A673 (cell line): Measurements from ENCODE around the gene DGAT2. TPM values are rescaled to one million over a fixed set of nuclear protein-coding genes. Genes with fewer than 3 reads are reported as not detected.

Experiments
- BruUV-seq: library from RNA; stranded (reverse); fragments of 400-500 nt; replicated peaks from 2 replicates; lab custom pipeline; 2021; lab: Mats Ljungman, UMichigan
- CTCF ChIA-PET: fragments of 300-600 bp; sonication (Branson Sonifier 250); formaldehyde crosslinking; loops from one replicate; lab custom pipeline; 2022; ENCODE audit warnings: antibody characterized with exemption; lab: Charles Lee
- POLR2A ChIA-PET: fragments of 300-600 bp; sonication (Branson Sonifier 250); formaldehyde crosslinking; loops from one replicate; lab custom pipeline; 2022; ENCODE audit warnings: antibody characterized with exemption; ENCODE audit not compliant: low non-redundant PET; lab: Charles Lee
- DNase-seq: peaks from one replicate; pipeline ENCODE4 v3.0.0-alpha.2; 2015; ENCODE audit warnings: low spot score
- H3K27ac ChIP-seq: fragments of 200-600 bp; sonication (generic); 2 replicates; pipeline ENCODE4 v1.5.1; 2016; ENCODE audit warnings: mixed run types, low read depth, mild to moderate bottlenecking, mixed read lengths, antibody characterized with exemption, low read length; ENCODE audit not compliant: poor library complexity, severe bottlenecking
- H3K27me3 ChIP-seq: fragments of 200-600 bp; sonication (generic); replicated peaks from 2 replicates; pipeline ENCODE4 v1.6.1; 2017; ENCODE audit warnings: mixed run types, low read depth, mild to moderate bottlenecking, mixed read lengths, antibody characterized with exemption, low read length; ENCODE audit not compliant: insufficient read depth, poor library complexity
- H3K36me3 ChIP-seq: fragments of 200-600 bp; sonication (generic); 2 replicates; pipeline ENCODE4 v1.6.1; 2016; ENCODE audit warnings: mixed run types, mild to moderate bottlenecking, mixed read lengths, antibody characterized with exemption, low read length; ENCODE audit not compliant: insufficient read depth, poor library complexity, severe bottlenecking
- H3K4me1 ChIP-seq: fragments of 200-600 bp; sonication (generic); 2 replicates; pipeline ENCODE4 v1.6.1; 2017; ENCODE audit warnings: mixed run types, mild to moderate bottlenecking, mixed read lengths, antibody characterized with exemption, low read length; ENCODE audit not compliant: insufficient read depth, poor library complexity, severe bottlenecking
- H3K4me3 ChIP-seq: fragments of 200-600 bp; sonication (generic); 2 replicates; pipeline ENCODE4 v1.5.1; 2016; ENCODE audit warnings: low read depth, mixed run types, mild to moderate bottlenecking, mixed read lengths, low read length; ENCODE audit not compliant: poor library complexity, severe bottlenecking
- H3K9me3 ChIP-seq: fragments of 200-600 bp; sonication (generic); 2 replicates; pipeline ENCODE4 v1.6.1; 2016; ENCODE audit warnings: mixed run types, low read depth, mild to moderate bottlenecking, mixed read lengths, antibody characterized with exemption, low read length; ENCODE audit not compliant: poor library complexity, severe bottlenecking
- EZH2 ChIP-seq: fragments of 200-600 bp; sonication (generic); IDR thresholded peaks from 2 replicates; pipeline ENCODE4 v1.6.1; 2017; ENCODE audit warnings: borderline replicate concordance, low read depth, mild to moderate bottlenecking, mixed read lengths, antibody characterized with exemption, low read length; ENCODE audit not compliant: poor library complexity, severe bottlenecking
- intact Hi-C: fragments of 100-400 bp; cut with micrococcal nuclease; formaldehyde crosslinking; loops from one replicate; pipeline ENCODE4 v1.10.0; 2022; ENCODE audit not compliant: unreplicated experiment
- total RNA-seq: library from RNA; stranded (reverse); gene quantifications from 2 replicates; pipeline ENCODE4 v1.2.3, GENCODE V29; 2021
- TF ChIP-seq, protein P1 (sequence below): fragments of 300-800, 200-600 bp; sonication (generic); conservative IDR thresholded peaks from 2 replicates; pipeline ENCODE4 v1.5.1; 2017; ENCODE audit warnings: low read depth, mild to moderate bottlenecking, antibody characterized with exemption, low read length, moderate library complexity, mixed read lengths

The DGAT2 gene
- total RNA-seq, 1 experiment from 2014 or later = 3.7 TPM

DNA sequence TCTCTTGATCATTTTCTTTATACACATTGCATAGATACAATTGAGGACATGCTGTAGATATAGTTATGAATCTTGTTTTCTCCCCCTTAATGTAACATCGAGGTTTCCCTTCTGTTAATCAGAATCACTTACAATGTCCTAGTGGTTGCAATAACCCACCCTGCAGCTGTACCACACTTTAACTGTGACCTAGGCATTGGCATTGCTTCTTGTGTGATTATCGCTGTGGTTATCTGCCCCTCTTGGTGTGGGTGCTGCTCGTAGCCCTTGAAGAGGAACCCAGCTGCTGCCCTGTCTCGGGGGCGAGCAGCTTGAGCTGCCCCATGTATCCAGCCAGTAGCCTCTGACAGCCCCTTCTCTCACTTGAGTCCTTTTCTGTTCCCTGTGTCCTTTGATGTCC, 1.5 kb downstream of the DGAT2 start:
- TF ChIP-seq, protein P1, sequence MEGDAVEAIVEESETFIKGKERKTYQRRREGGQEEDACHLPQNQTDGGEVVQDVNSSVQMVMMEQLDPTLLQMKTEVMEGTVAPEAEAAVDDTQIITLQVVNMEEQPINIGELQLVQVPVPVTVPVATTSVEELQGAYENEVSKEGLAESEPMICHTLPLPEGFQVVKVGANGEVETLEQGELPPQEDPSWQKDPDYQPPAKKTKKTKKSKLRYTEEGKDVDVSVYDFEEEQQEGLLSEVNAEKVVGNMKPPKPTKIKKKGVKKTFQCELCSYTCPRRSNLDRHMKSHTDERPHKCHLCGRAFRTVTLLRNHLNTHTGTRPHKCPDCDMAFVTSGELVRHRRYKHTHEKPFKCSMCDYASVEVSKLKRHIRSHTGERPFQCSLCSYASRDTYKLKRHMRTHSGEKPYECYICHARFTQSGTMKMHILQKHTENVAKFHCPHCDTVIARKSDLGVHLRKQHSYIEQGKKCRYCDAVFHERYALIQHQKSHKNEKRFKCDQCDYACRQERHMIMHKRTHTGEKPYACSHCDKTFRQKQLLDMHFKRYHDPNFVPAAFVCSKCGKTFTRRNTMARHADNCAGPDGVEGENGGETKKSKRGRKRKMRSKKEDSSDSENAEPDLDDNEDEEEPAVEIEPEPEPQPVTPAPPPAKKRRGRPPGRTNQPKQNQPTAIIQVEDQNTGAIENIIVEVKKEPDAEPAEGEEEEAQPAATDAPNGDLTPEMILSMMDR = no peak
- TF ChIP-seq EZH2 = no peak
- ChIA-PET CTCF (no interaction called here), POLR2A (no interaction called here)
- H3K9me3 ChIP-seq = no peaks in the 10 kb centered on the region
- no peak overlapping the region for H3K4me3 ChIP-seq
- no peak overlapping the region for H3K27ac ChIP-seq
- H3K4me1 ChIP-seq = peaks cover 17% of the 10 kb centered on the region
- intact Hi-C loops = no loop called here
- DNase-seq = no peak
- H3K27me3 ChIP-seq = no peaks in the 10 kb centered on the region
- H3K36me3 ChIP-seq = no peaks in the 10 kb centered on the region
- BruUV-seq = TSS peak; percentile 57

DNA sequence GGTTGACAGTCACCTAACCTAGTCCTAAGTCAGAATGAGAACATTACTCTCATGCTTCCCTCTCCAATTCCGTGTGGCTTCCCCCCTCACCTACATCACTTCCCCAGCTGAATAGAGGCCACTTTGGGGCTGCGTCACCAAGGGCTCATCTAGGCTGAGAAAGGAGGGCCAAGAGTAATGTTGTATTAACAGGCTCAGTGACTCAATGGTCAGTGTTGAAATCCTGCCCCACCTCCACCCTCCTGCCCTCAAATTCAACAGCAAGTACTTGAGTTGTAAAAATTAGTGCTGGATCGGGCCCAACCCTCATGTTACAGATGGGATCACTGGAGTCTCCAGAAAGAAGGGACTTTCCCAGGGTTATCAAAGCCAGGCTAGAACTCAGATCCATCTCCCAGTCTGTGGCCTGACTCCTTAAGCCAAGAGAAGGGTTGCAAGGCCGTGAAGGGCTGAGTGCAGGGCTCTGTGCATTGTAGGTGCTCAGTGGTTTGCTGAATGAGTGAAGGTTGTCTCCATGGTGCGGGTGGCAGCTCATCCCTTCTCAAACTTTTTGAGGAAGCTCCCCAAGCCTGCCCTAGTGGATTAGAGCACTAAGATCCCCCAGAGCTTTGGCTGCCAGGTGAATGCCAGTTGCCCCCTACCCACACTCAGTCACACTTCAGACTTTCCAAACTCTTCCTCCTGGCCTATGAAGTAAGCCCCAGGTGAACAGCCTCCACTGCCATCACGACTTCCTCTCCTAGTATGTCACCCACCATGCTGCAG, 3.2 kb downstream of the DGAT2 start:
- Histone ChIP-seq H3K36me3 (no peaks in the 10 kb centered on the region), H3K4me3 (no peak overlapping the region), H3K4me1 (peaks cover 17% of the 10 kb centered on the region), H3K27me3 (no peaks in the 10 kb centered on the region), H3K27ac (no peak overlapping the region), H3K9me3 (no peaks in the 10 kb centered on the region)
- no TSS peak for BruUV-seq
- TF ChIP-seq, protein P1 = no peak
- no peak for TF ChIP-seq EZH2
- ChIA-PET CTCF (no interaction called here), POLR2A (no interaction called here)
- DNase-seq = no peak
- intact Hi-C loops = no loop called here

DNA sequence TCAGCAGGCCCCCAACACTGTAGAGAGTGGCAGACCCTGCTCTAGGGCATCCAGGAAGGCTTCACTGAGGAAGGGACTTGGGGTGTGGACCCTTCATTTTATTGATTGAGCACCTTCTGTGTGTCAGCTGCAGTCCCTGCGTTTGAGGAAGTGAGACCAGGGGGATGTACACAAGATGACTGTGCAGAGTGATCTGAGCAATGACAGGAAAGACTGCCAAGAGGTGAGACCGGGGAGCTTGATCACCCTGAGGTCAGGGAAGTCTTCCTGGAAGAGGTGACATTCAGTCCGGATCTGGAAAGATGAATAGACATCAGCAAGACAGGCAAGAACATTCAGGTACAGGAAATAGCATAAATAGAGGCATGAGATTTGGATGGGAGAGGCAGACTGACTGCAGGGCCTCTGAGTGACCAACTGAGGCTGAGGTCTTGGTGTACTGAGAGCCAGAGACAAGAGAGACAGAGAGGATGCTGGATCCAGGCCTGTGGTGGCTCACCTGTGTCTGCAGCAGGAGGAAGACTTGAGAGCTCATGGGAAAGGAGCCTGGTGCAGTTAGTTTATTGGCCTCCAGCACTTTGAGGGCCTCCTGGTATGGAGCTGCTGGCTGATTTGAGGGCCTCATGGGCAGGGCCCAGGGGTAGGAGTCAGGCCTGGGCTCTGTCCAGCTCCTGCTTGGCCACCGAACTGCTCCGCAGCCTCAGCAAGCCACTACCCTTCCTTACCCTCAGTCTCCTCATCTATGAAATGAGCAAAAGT, 5.2 kb downstream of the DGAT2 start:
- POLR2A ChIA-PET = no interaction called here

More for the DNA sequence above, 5.2 kb downstream of the DGAT2 start:
- Histone ChIP-seq H3K27me3 (no peaks in the 10 kb centered on the region), H3K36me3 (no peaks in the 10 kb centered on the region), H3K4me3 (no peak overlapping the region), H3K4me1 (peaks cover 8% of the 10 kb centered on the region), H3K27ac (no peak overlapping the region), H3K9me3 (no peaks in the 10 kb centered on the region)
- BruUV-seq = no TSS peak
- intact Hi-C loops = no loop called here
- CTCF ChIA-PET = no interaction called here
- no peak for TF ChIP-seq EZH2
- TF ChIP-seq, protein P1 = no peak
- DNase-seq = no peak
